HCT116 (cell line): ENCODE results near the gene PEMT. TPM values are rescaled to one million over a fixed set of nuclear protein-coding genes. Genes with fewer than 3 reads are reported as not detected.

Source experiments
- ATAC-seq: fragments of 200-7000 bp; cut with Tn5 transposase; 2 replicates; pipeline ENCODE4 v1.9.1; 2020; ENCODE audit warnings: mild to moderate bottlenecking, moderate library complexity
- BruUV-seq: library from RNA; stranded (reverse); fragments of 400-500 nt; replicated peaks from 2 replicates; lab custom pipeline; 2021; lab: Mats Ljungman, UMichigan
- CTCF ChIA-PET: fragments of 300-600 bp; sonication (Branson Sonifier 250); formaldehyde crosslinking; loops from one replicate; lab custom pipeline; 2021; ENCODE audit warnings: antibody characterized with exemption; lab: Charles Lee
- POLR2A ChIA-PET: fragments of 300-600, 350-600 bp; sonication (Branson Sonifier 250); formaldehyde crosslinking; loops from one replicate; lab custom pipeline; 2021; ENCODE audit warnings: antibody characterized with exemption; lab: Charles Lee
- RAD21 ChIA-PET, 2 experiments: fragments of 300-600 bp; sonication (Branson Sonifier 250); formaldehyde crosslinking; loops; one replicate each; lab custom pipeline; 2023; ENCODE audit warnings: low total read pairs in 2 of 2; ENCODE audit not compliant: uncharacterized antibody in 2 of 2, unreplicated experiment in 2 of 2, low non-redundant PET in 1 of 2; lab: Charles Lee
- DNase-seq: peaks from one replicate; pipeline ENCODE4 v3.0.0-alpha.2; 2010; ENCODE audit warnings: low read depth, low spot score
- H2AFZ ChIP-seq: fragments of 200-600 bp; shearing (Covaris generic), sonication (generic); 2 replicates; pipeline ENCODE4 v1.6.1; 2017; ENCODE audit warnings: low read depth, mixed run types, mixed read lengths, antibody characterized with exemption, low read length; ENCODE audit not compliant: poor library complexity, severe bottlenecking
- H3K27ac ChIP-seq: 2 replicates; pipeline ENCODE4 v1.5.1; 2012; ENCODE audit warnings: low read depth, low read length
- H3K27me3 ChIP-seq: fragments of 200-600 bp; sonication (generic); 2 replicates; pipeline ENCODE4 v1.6.1; 2016; ENCODE audit warnings: mixed run types, low read length, mixed read lengths; ENCODE audit not compliant: insufficient read depth
- H3K36me3 ChIP-seq, 2 experiments: fragments of 200-500 bp in 1 of 2; fragments of 200-600 bp in 1 of 2; sonication (Bioruptor generic) in 1 of 2; sonication (generic) in 1 of 2; 2 replicates each; pipeline versions ENCODE4 v1.5.1 to v1.6.1; 2014 to 2016; ENCODE audit warnings: low read length in 2 of 2, inconsistent platforms in 1 of 2, mixed read lengths in 1 of 2, mixed run types in 1 of 2; ENCODE audit not compliant: insufficient read depth in 2 of 2, control insufficient read depth in 1 of 2
- H3K4me1 ChIP-seq, 2 experiments: fragments of 200-600 bp in 1 of 2; sonication (generic) in 1 of 2; 2 replicates each; pipeline versions ENCODE4 v1.5.1 to v1.6.1; 2012 to 2017; ENCODE audit warnings: low read length in 2 of 2, inconsistent platforms in 1 of 2, mild to moderate bottlenecking in 1 of 2, mixed read lengths in 1 of 2, mixed run types in 1 of 2, moderate library complexity in 1 of 2; ENCODE audit not compliant: insufficient read depth in 2 of 2, control insufficient read depth in 1 of 2
- H3K4me2 ChIP-seq: fragments of 200-600 bp; sonication (generic); 2 replicates; pipeline ENCODE4 v1.6.1; 2017; ENCODE audit warnings: mixed run types, low read length, mixed read lengths
- H3K4me3 ChIP-seq, 2 experiments: fragments of 200-600 bp in 1 of 2; sonication (generic) in 1 of 2; replicated peaks in 1 of 2; 2 replicates each; pipeline ENCODE4 v1.5.1; 2011 to 2016; ENCODE audit warnings: low read length in 2 of 2, control low read depth in 1 of 2, low read depth in 1 of 2, mild to moderate bottlenecking in 1 of 2, mixed read lengths in 1 of 2, mixed run types in 1 of 2
- H3K79me2 ChIP-seq: fragments of 200-600 bp; sonication (generic); 2 replicates; pipeline ENCODE4 v1.6.1; 2017; ENCODE audit warnings: mild to moderate bottlenecking, mixed run types, low read length, moderate library complexity, mixed read lengths; ENCODE audit not compliant: insufficient read depth
- H3K9ac ChIP-seq: fragments of 200-600 bp; sonication (generic); 2 replicates; pipeline ENCODE4 v1.6.1; 2016; ENCODE audit warnings: low read length, mixed read lengths
- H3K9me2 ChIP-seq: fragments of 200-600 bp; sonication (generic), shearing (Covaris generic); 2 replicates; pipeline ENCODE4 v1.6.1; 2017; ENCODE audit warnings: mixed run types, mild to moderate bottlenecking, moderate library complexity; ENCODE audit not compliant: insufficient read depth
- H3K9me3 ChIP-seq, 2 experiments: fragments of 200-500 bp in 1 of 2; fragments of 200-600 bp in 1 of 2; sonication (Bioruptor generic) in 1 of 2; sonication (generic) in 1 of 2; 2 replicates each; pipeline ENCODE4 v1.6.1; 2014 to 2017; ENCODE audit warnings: low read length in 2 of 2, mixed read lengths in 2 of 2, inconsistent platforms in 1 of 2, low read depth in 1 of 2, mild to moderate bottlenecking in 1 of 2, mixed run types in 1 of 2, moderate library complexity in 1 of 2; ENCODE audit not compliant: control insufficient read depth in 1 of 2, insufficient read depth in 1 of 2
- H4K20me1 ChIP-seq: fragments of 200-600 bp; sonication (generic), shearing (Covaris generic); 2 replicates; pipeline ENCODE4 v1.6.1; 2017; ENCODE audit warnings: mixed run types, mild to moderate bottlenecking, moderate library complexity; ENCODE audit not compliant: insufficient read depth
- CBX3 ChIP-seq: IDR thresholded peaks from 2 replicates; pipeline ENCODE4 v1.6.1; 2012; ENCODE audit warnings: low read depth
- CEBPB ChIP-seq: IDR thresholded peaks from 2 replicates; pipeline ENCODE4 v1.6.1; 2012; ENCODE audit warnings: low read depth
- EGR1 ChIP-seq: IDR thresholded peaks from 2 replicates; pipeline ENCODE4 v1.6.1; 2012; ENCODE audit warnings: low read depth
- ELF1 ChIP-seq: IDR thresholded peaks from 2 replicates; pipeline ENCODE4 v1.6.1; 2012; ENCODE audit warnings: low read depth, borderline replicate concordance
- EZH2phosphoT487 ChIP-seq: fragments of 200-600 bp; IDR thresholded peaks from 2 replicates; pipeline ENCODE4 v1.6.1; 2018; ENCODE audit warnings: antibody characterized with exemption, borderline replicate concordance
- FOSL1 ChIP-seq: IDR thresholded peaks from 2 replicates; pipeline ENCODE4 v1.6.1; 2012; ENCODE audit warnings: low read depth
- JUND ChIP-seq: IDR thresholded peaks from 2 replicates; pipeline ENCODE4 v1.6.1; 2012
- POLR2A ChIP-seq: IDR thresholded peaks from 2 replicates; pipeline ENCODE4 v1.7.0; 2011; ENCODE audit warnings: borderline replicate concordance; ENCODE audit not compliant: insufficient read depth, insufficient read length; ENCODE audit errors: extremely low read depth
- POLR2AphosphoS5 ChIP-seq: IDR thresholded peaks from 2 replicates; pipeline ENCODE4 v1.6.1; 2011; ENCODE audit warnings: mild to moderate bottlenecking, low read depth, low read length, moderate library complexity
- RAD21 ChIP-seq: IDR thresholded peaks from 2 replicates; pipeline ENCODE4 v1.6.1; 2012; ENCODE audit warnings: low read depth, mild to moderate bottlenecking
- SIN3A ChIP-seq: IDR thresholded peaks from 2 replicates; pipeline ENCODE4 v1.6.1; 2012; ENCODE audit warnings: low read depth
- SP1 ChIP-seq: IDR thresholded peaks from 2 replicates; pipeline ENCODE4 v1.6.1; 2012; ENCODE audit warnings: low read depth
- TCF7L2 ChIP-seq: IDR thresholded peaks from 2 replicates; pipeline ENCODE4 v1.7.0; 2011; ENCODE audit warnings: borderline replicate concordance, inconsistent platforms; ENCODE audit not compliant: insufficient read depth, insufficient read length; ENCODE audit errors: extremely low read depth
- YY1 ChIP-seq: IDR thresholded peaks from 2 replicates; pipeline ENCODE4 v1.6.1; 2011; ENCODE audit warnings: low read length, low read depth, moderate library complexity, mild to moderate bottlenecking; ENCODE audit not compliant: insufficient replicate concordance; ENCODE audit errors: extremely low read depth
- ZFX ChIP-seq: fragments of 450-650 bp; IDR thresholded peaks from 2 replicates; pipeline ENCODE4 v1.6.1; 2017
- intact Hi-C: fragments of 100-400 bp; cut with micrococcal nuclease; formaldehyde crosslinking; loops from 2 replicates; pipeline ENCODE4 v1.10.0; 2022
- total RNA-seq: library from RNA; stranded (reverse); gene quantifications from one replicate; pipeline ENCODE4 v1.2.1, GENCODE V29; 2021; ENCODE audit not compliant: unreplicated experiment
- TF ChIP-seq, protein P1 (sequence below): IDR thresholded peaks from 2 replicates; pipeline ENCODE4 v1.6.1; 2012
- TF ChIP-seq, protein P2 (sequence below): IDR thresholded peaks from 2 replicates; pipeline ENCODE4 v1.6.1; 2012; ENCODE audit warnings: low read depth
- TF ChIP-seq, protein P3 (sequence below): IDR thresholded peaks from 2 replicates; pipeline ENCODE4 v1.6.1; 2011; ENCODE audit warnings: mild to moderate bottlenecking, low read length, moderate library complexity; ENCODE audit not compliant: insufficient replicate concordance; ENCODE audit errors: extremely low read depth
- TF ChIP-seq, protein P4 (sequence below), 3 experiments: fragments of 200-600 bp in 1 of 3; sonication (generic) in 1 of 3; IDR thresholded peaks in 2 of 3; conservative IDR thresholded peaks in 1 of 3; 2 replicates each; pipeline ENCODE4 v1.5.1; 2012 to 2017; ENCODE audit warnings: low read depth in 2 of 3, low read length in 2 of 3, antibody characterized with exemption in 1 of 3, borderline replicate concordance in 1 of 3, control low read depth in 1 of 3, mild to moderate bottlenecking in 1 of 3, mixed read lengths in 1 of 3, mixed run types in 1 of 3, moderate library complexity in 1 of 3; ENCODE audit not compliant: insufficient read depth in 1 of 3
- TF ChIP-seq, protein P5 (sequence below): IDR thresholded peaks from 2 replicates; pipeline ENCODE4 v1.6.1; 2012

Gene PEMT
- total RNA-seq, 1 experiment from 2014 or later = 52.1 TPM

DNA sequence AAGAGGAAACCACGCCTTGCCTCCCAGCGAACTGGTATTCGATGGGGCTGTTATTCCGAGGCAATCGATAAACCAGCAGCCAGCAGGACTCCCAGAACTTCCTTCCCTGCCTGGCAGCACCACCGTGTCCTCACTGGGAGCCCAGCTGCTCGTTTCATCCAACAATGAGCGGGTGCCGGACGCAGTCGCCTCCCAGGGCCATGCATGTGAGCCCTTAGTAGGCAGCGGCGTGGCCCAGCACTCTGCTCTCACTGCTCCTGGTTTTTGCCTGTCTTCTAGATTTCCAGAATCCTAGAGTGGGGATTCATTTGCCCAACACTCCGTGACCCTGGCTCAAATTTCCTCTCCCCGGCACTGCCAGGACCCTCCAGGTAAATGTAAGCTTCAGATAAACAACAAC lies 66.2 kb downstream of the PEMT start:
- intact Hi-C loops = no loop called here
- ATAC-seq = no peak
- ChIA-PET RAD21 (no interaction called here), CTCF (no interaction called here), POLR2A (no interaction called here)
- Histone ChIP-seq H4K20me1 (no peaks in the 10 kb centered on the region), H3K4me2 (no peak overlapping the region), H3K4me1 (no peaks in the 10 kb centered on the region), H3K36me3 (no peaks in the 10 kb centered on the region), H3K9me2 (no peaks in the 10 kb centered on the region), H3K9me3 (no peaks in the 10 kb centered on the region), H3K4me3 (no peak overlapping the region), H3K27ac (no peak overlapping the region), H2AFZ (no peak overlapping the region), H3K27me3 (no peaks in the 10 kb centered on the region), H3K9ac (no peak overlapping the region), H3K79me2 (no peaks in the 10 kb centered on the region)
- no peak for DNase-seq
- TF ChIP-seq, protein P1, sequence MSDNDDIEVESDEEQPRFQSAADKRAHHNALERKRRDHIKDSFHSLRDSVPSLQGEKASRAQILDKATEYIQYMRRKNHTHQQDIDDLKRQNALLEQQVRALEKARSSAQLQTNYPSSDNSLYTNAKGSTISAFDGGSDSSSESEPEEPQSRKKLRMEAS = no peak
- TF ChIP-seq CBX3 = no peak
- TF ChIP-seq, protein P2, sequence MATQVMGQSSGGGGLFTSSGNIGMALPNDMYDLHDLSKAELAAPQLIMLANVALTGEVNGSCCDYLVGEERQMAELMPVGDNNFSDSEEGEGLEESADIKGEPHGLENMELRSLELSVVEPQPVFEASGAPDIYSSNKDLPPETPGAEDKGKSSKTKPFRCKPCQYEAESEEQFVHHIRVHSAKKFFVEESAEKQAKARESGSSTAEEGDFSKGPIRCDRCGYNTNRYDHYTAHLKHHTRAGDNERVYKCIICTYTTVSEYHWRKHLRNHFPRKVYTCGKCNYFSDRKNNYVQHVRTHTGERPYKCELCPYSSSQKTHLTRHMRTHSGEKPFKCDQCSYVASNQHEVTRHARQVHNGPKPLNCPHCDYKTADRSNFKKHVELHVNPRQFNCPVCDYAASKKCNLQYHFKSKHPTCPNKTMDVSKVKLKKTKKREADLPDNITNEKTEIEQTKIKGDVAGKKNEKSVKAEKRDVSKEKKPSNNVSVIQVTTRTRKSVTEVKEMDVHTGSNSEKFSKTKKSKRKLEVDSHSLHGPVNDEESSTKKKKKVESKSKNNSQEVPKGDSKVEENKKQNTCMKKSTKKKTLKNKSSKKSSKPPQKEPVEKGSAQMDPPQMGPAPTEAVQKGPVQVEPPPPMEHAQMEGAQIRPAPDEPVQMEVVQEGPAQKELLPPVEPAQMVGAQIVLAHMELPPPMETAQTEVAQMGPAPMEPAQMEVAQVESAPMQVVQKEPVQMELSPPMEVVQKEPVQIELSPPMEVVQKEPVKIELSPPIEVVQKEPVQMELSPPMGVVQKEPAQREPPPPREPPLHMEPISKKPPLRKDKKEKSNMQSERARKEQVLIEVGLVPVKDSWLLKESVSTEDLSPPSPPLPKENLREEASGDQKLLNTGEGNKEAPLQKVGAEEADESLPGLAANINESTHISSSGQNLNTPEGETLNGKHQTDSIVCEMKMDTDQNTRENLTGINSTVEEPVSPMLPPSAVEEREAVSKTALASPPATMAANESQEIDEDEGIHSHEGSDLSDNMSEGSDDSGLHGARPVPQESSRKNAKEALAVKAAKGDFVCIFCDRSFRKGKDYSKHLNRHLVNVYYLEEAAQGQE = no peak
- TF ChIP-seq YY1 = no peak
- no peak for TF ChIP-seq POLR2A
- TF ChIP-seq ELF1 = no peak
- TF ChIP-seq EZH2phosphoT487 = no peak
- TF ChIP-seq CEBPB = no peak
- TF ChIP-seq, protein P3, sequence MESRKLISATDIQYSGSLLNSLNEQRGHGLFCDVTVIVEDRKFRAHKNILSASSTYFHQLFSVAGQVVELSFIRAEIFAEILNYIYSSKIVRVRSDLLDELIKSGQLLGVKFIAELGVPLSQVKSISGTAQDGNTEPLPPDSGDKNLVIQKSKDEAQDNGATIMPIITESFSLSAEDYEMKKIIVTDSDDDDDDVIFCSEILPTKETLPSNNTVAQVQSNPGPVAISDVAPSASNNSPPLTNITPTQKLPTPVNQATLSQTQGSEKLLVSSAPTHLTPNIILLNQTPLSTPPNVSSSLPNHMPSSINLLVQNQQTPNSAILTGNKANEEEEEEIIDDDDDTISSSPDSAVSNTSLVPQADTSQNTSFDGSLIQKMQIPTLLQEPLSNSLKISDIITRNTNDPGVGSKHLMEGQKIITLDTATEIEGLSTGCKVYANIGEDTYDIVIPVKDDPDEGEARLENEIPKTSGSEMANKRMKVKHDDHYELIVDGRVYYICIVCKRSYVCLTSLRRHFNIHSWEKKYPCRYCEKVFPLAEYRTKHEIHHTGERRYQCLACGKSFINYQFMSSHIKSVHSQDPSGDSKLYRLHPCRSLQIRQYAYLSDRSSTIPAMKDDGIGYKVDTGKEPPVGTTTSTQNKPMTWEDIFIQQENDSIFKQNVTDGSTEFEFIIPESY = no peak
- no peak for TF ChIP-seq TCF7L2
- no peak for TF ChIP-seq POLR2AphosphoS5
- no peak for TF ChIP-seq SIN3A
- no peak for TF ChIP-seq EGR1
- TF ChIP-seq, protein P4, sequence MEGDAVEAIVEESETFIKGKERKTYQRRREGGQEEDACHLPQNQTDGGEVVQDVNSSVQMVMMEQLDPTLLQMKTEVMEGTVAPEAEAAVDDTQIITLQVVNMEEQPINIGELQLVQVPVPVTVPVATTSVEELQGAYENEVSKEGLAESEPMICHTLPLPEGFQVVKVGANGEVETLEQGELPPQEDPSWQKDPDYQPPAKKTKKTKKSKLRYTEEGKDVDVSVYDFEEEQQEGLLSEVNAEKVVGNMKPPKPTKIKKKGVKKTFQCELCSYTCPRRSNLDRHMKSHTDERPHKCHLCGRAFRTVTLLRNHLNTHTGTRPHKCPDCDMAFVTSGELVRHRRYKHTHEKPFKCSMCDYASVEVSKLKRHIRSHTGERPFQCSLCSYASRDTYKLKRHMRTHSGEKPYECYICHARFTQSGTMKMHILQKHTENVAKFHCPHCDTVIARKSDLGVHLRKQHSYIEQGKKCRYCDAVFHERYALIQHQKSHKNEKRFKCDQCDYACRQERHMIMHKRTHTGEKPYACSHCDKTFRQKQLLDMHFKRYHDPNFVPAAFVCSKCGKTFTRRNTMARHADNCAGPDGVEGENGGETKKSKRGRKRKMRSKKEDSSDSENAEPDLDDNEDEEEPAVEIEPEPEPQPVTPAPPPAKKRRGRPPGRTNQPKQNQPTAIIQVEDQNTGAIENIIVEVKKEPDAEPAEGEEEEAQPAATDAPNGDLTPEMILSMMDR (IDR thresholded peaks at IDR 0.05 in 2 of 3, conservative IDR thresholded peaks at IDR 0.05 in 1 of 3; ENCODE audit: borderline replicate concordance in 1 of 3, insufficient read depth in 1 of 3, low read depth in 2 of 3, low read length in 2 of 3) = no peak
- TF ChIP-seq FOSL1 = no peak
- TF ChIP-seq, protein P5, sequence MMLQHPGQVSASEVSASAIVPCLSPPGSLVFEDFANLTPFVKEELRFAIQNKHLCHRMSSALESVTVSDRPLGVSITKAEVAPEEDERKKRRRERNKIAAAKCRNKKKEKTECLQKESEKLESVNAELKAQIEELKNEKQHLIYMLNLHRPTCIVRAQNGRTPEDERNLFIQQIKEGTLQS = no peak
- no peak for TF ChIP-seq RAD21
- no peak for TF ChIP-seq JUND
- TF ChIP-seq ZFX = no peak
- no peak for TF ChIP-seq SP1
- no TSS peak for BruUV-seq
